HG02588 (cell line): Measurements from ENCODE around the gene PROP1.
"Not testable (repeated sequence)": the region's sequence is repeated elsewhere in the genome, so short reads cannot be mapped to it uniquely, and the experiment has no call there.

ENCODE experiments used
- ATAC-seq: cut with Tn5 transposase; IDR thresholded peaks from one replicate; pipeline ENCODE4 v1.9.1; 2021; ENCODE audit warnings: mild to moderate bottlenecking, moderate library complexity; ENCODE audit not compliant: unreplicated experiment

PROP1 gene

GRCh38 chr5:177982956-177983355, 13.1 kb downstream of the PROP1 start:
- ATAC-seq: no peak

GRCh38 chr5:177982072-177982727, 13.8 kb downstream of the PROP1 start:
- no peak for ATAC-seq

GRCh38 chr5:177981296-177982071, 14.6 kb downstream of the PROP1 start:
- no peak for ATAC-seq

GRCh38 chr5:177980743-177981151, 15.3 kb downstream of the PROP1 start:
- ATAC-seq: no peak

GRCh38 chr5:177977600-177977999, 18.4 kb downstream of the PROP1 start:
- not testable (repeated sequence) for ATAC-seq

- ATAC-seq: no peak
Measured at GRCh38 chr5:177973066-177973635, 22.9 kb downstream of the PROP1 start.

- ATAC-seq: no peak
Measured at GRCh38 chr5:177972613-177973012, 23.4 kb downstream of the PROP1 start.

GRCh38 chr5:177972014-177972413, 24.0 kb downstream of the PROP1 start:
- ATAC-seq: not testable (repeated sequence)

- ATAC-seq: no peak
Measured at GRCh38 chr5:177968661-177969211, 27.3 kb downstream of the PROP1 start.

- no peak for ATAC-seq
Measured at GRCh38 chr5:177967221-177967887, 28.7 kb downstream of the PROP1 start.

GRCh38 chr5:177966839-177967166, 29.2 kb downstream of the PROP1 start:
- no peak for ATAC-seq

- ATAC-seq: no peak
Measured at GRCh38 chr5:177966009-177966838, 29.8 kb downstream of the PROP1 start.

- ATAC-seq: no peak
Measured at GRCh38 chr5:177964471-177964870, 31.6 kb downstream of the PROP1 start.

- ATAC-seq: no peak
Measured at GRCh38 chr5:177963966-177964365, 32.1 kb downstream of the PROP1 start.

- no peak for ATAC-seq
Measured at GRCh38 chr5:177959315-177959714, 36.7 kb downstream of the PROP1 start.

- ATAC-seq: no peak
Measured at GRCh38 chr5:177958696-177959095, 37.3 kb downstream of the PROP1 start.

- ATAC-seq: no peak
Measured at GRCh38 chr5:177957241-177957640, 38.8 kb downstream of the PROP1 start.

- not testable (repeated sequence) for ATAC-seq
Measured at GRCh38 chr5:177953101-177953500, 42.9 kb downstream of the PROP1 start.

GRCh38 chr5:177949656-177950055, 46.4 kb downstream of the PROP1 start:
- ATAC-seq: not testable (repeated sequence)

- peak; percentile 61 for ATAC-seq
Measured at GRCh38 chr5:177949065-177949464, 47.0 kb downstream of the PROP1 start.
